Measurements from ENCODE around the gene MESD. TPM values are rescaled to one million over a fixed set of nuclear protein-coding genes. Genes with fewer than 3 reads are reported as not detected.

The MESD gene
- 10 to 100 TPM; 13.2 to 50.3 (median 25.9) TPM for total RNA-seq
- 10 to 100 TPM; 17.1 to 56.1 (median 21.2) TPM for polyA plus RNA-seq
- long read RNA-seq, donor 1, full-length matches to known transcripts = 58 of 66 reads
- long read RNA-seq, donor 1, partial matches to known transcripts = 8 of 66 reads
- long read RNA-seq, donor 1, other reads (novel, unspliced or antisense) = 0 of 66 reads
- long read RNA-seq, donor 2, full-length matches to known transcripts = 33 of 33 reads
- long read RNA-seq, donor 2, partial matches to known transcripts = 0 of 33 reads
- long read RNA-seq, donor 2, other reads (novel, unspliced or antisense) = 0 of 33 reads
- long read RNA-seq, donor 3, full-length matches to known transcripts = 50 of 50 reads
- long read RNA-seq, donor 3, partial matches to known transcripts = 0 of 50 reads
- long read RNA-seq, donor 3, other reads (novel, unspliced or antisense) = 0 of 50 reads
- long read RNA-seq, donor 4, full-length matches to known transcripts = 51 of 52 reads
- long read RNA-seq, donor 4, partial matches to known transcripts = 1 of 52 reads
- long read RNA-seq, donor 4, other reads (novel, unspliced or antisense) = 0 of 52 reads
- long read RNA-seq, donor 5, full-length matches to known transcripts = 110 of 119 reads
- long read RNA-seq, donor 5, partial matches to known transcripts = 2 of 119 reads
- long read RNA-seq, donor 5, other reads (novel, unspliced or antisense) = 7 of 119 reads
- long read RNA-seq, donor 6, full-length matches to known transcripts = 23 of 29 reads
- long read RNA-seq, donor 6, partial matches to known transcripts = 2 of 29 reads
- long read RNA-seq, donor 6, other reads (novel, unspliced or antisense) = 4 of 29 reads
- long read RNA-seq, donor 7, full-length matches to known transcripts = 26 of 32 reads
- long read RNA-seq, donor 7, partial matches to known transcripts = 6 of 32 reads
- long read RNA-seq, donor 7, other reads (novel, unspliced or antisense) = 0 of 32 reads
- long read RNA-seq, donor 8, full-length matches to known transcripts = 52 of 52 reads
- long read RNA-seq, donor 8, partial matches to known transcripts = 0 of 52 reads
- long read RNA-seq, donor 8, other reads (novel, unspliced or antisense) = 0 of 52 reads
- long read RNA-seq, donor 9, full-length matches to known transcripts = 34 of 39 reads
- long read RNA-seq, donor 9, partial matches to known transcripts = 5 of 39 reads
- long read RNA-seq, donor 9, other reads (novel, unspliced or antisense) = 0 of 39 reads
- long read RNA-seq, donor 10, full-length matches to known transcripts = 34 of 34 reads
- long read RNA-seq, donor 10, partial matches to known transcripts = 0 of 34 reads
- long read RNA-seq, donor 10, other reads (novel, unspliced or antisense) = 0 of 34 reads

DNA sequence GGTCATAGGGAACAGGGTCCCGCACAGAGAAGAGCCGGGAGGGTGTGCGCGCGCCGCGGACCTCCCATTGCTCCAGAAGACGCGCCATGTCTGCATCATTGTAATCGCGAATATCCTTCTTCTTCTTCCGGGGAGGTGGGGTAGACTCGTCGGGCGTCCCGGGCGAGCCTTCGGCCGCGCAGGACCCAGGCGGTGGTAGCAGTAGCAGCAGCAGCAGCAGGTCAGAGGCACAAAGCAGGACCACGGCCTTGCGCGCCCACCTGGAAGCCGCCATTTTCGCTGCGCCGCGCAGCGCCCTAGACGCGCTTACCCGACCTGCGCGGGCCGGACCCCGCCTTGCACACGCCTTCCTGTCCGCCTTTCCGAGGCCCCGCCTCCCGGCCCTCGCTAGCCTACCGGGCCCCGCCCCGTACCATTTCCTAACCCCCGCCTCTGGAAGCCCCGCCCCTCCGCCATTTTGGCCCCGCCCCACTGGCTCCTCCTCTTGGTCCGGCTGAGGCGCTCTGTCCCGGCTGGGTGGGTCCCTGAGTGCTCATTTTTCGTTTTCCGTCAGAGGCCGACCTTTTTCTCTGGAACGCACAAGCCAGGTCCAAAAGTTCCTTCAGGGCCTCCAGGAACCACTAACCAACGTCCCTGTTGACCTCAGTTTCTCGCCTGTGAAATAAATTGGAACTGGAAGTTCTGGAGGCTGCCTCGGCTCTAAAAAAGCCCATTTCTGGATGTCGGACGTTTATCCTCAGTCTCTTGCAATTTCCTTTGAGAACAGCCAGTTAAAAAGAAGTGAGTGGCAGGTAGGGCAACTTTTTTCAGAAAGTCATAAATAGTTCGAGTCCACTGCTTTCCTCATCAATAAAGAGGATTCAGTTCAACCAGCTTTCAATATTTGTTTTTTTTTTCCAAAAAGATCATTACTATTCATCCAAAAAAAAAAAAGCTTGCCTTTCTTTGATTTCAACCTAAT is at the start of gene MESD:
Gene MESD (minus strand): TSS at position 302 of the 961 bp plus-strand sequence. CDS start 28 bp downstream, at position 274.
- peak within 1 kb of the TSS; percentile 58 to 86 (median 74) for H3K4me3 ChIP-seq
- TF ChIP-seq POLR2A (IDR thresholded peaks at IDR 0.05) = peak; percentile 77 to 95
- TF ChIP-seq, protein P1, sequence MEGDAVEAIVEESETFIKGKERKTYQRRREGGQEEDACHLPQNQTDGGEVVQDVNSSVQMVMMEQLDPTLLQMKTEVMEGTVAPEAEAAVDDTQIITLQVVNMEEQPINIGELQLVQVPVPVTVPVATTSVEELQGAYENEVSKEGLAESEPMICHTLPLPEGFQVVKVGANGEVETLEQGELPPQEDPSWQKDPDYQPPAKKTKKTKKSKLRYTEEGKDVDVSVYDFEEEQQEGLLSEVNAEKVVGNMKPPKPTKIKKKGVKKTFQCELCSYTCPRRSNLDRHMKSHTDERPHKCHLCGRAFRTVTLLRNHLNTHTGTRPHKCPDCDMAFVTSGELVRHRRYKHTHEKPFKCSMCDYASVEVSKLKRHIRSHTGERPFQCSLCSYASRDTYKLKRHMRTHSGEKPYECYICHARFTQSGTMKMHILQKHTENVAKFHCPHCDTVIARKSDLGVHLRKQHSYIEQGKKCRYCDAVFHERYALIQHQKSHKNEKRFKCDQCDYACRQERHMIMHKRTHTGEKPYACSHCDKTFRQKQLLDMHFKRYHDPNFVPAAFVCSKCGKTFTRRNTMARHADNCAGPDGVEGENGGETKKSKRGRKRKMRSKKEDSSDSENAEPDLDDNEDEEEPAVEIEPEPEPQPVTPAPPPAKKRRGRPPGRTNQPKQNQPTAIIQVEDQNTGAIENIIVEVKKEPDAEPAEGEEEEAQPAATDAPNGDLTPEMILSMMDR (IDR thresholded peaks at IDR 0.05) = no peak
- H3K36me3 ChIP-seq (replicated peaks in 1 of 2) = no peaks in the 10 kb centered on the region
- H3K9me3 ChIP-seq (replicated peaks in 1 of 3) = no peaks in the 10 kb centered on the region
- intact Hi-C loops (cut with DNase I) = loop anchor here (10.0 kb wide), 2 partner anchors 115 to 325 kb away; no protein-coding TSS in a partner anchor
- H3K27ac ChIP-seq = peak within 1 kb of the TSS; percentile 86 to 94 (median 89)
- 0% methylated on average over 13 to 63 of the region's 63 CpGs for WGBS, 4 donors
- no peaks in the 10 kb centered on the region for H3K27me3 ChIP-seq
- H3K4me1 ChIP-seq (replicated peaks in 1 of 2) = peaks cover 21 to 36% of the 10 kb centered on the region in 2 donors
- peak; percentile 97 to 99 (median 98) for DNase-seq

DNA sequence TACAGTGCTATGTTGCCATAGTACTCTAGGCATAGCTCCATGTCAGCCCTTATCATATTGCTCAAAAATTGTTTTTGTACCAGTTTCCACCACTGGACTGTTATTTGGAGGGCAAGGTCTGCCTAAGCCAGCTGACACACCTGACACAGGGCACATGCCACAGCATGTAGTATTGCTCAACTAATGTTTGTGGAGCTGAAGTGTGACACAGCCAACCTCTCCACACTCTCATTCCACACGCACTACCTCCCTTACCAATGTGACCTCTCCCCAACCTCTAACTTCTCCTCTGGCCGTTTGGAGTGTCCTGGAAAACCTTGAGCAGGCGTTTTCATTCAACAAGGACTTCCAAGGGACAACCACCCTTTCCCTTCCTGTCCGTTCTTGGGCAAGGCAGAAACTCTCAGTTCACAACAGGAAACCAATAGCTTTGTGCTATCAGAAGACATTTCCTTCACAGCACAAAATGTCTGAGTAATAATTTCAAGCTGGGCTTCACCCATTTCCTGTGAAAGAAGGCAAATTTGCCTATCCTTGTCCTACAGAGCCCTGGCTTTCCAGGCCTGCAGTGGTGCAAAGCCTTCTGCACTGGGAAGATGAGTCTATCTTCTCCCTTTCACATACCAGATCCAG is 49.5 kb upstream of the MESD start:
- Histone ChIP-seq H3K4me1 (replicated peaks in 1 of 2) (no peaks in the 10 kb centered on the region), H3K27ac (peak overlapping the region in 1 of 5 donors; percentile 11), H3K27me3 (no peaks in the 10 kb centered on the region), H3K9me3 (replicated peaks in 1 of 3) (no peaks in the 10 kb centered on the region), H3K36me3 (replicated peaks in 1 of 2) (no peaks in the 10 kb centered on the region), H3K4me3 (no peak overlapping the region)
- WGBS, 4 donors = 37 to 53% (median 44%) methylated on average over 4 of the region's 4 CpGs
- TF ChIP-seq, protein P1 (IDR thresholded peaks at IDR 0.05) = peak in 1 of 6 experiments; percentile 2
- no peak for TF ChIP-seq POLR2A (IDR thresholded peaks at IDR 0.05)
- intact Hi-C loops (cut with DNase I) = no loop called here
- DNase-seq = peak in 1 of 7 donors; percentile 7

DNA sequence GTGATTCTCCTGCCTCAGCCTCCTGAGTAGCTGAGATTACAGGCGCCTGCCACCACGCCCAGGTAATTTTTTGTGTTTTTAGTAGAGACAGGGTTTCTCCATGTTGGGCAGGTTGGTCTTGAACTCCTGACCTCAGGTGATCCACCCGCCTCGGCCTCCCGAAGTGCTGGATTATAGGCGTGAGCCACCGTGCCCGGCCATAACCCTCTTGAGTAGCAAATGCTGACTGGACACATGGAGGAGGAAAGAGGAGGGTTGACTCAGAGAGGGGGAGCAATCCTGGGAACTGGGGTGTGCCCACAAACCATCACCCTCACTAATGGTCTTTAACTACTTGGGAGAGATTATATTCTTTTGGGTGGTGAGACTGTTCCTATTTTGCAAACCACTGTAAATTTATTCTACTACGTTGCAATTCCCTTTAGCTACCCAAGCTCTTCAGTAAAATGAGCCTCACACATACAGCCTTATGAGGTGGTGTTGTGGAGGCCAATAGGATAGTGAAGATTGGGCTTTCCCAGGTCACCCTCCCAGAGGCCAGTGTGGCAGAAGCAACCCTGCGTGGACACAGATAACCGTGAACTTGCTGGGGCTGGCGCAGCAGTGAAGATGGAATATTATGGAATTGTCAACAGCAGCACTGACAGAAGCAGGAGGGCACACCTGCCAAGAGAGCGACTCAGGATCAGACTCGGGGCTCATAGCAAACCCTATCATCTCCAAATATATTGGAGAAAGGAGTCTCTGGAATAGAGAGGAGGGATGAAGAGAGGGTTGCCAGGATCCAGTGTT is 48.5 kb upstream of the MESD start:
- no peaks in the 10 kb centered on the region for H3K36me3 ChIP-seq (replicated peaks in 1 of 2)
- no peak overlapping the region for H3K4me3 ChIP-seq
- intact Hi-C loops (cut with DNase I) = no loop called here
- WGBS, 4 donors = 92 to 95% (median 94%) methylated on average over 14 of the region's 14 CpGs
- no peak for DNase-seq
- TF ChIP-seq, protein P1 (IDR thresholded peaks at IDR 0.05) = no peak
- no peak for TF ChIP-seq POLR2A (IDR thresholded peaks at IDR 0.05)
- no peaks in the 10 kb centered on the region for H3K27me3 ChIP-seq
- peaks cover 0 to 3% of the 10 kb centered on the region in 2 donors for H3K4me1 ChIP-seq (replicated peaks in 1 of 2)
- H3K9me3 ChIP-seq (replicated peaks in 1 of 3) = no peaks in the 10 kb centered on the region
- H3K27ac ChIP-seq = no peak overlapping the region
